Common myeloid progenitor, CD34-positive (primary cell): ENCODE data around the gene MEAK7.

Source experiments
- CTCF ChIA-PET: fragments of 350-600 bp; sonication (Branson Sonifier 250); formaldehyde crosslinking; loops from one replicate; lab custom pipeline; 2021; ENCODE audit warnings: antibody characterized with exemption; lab: Charles Lee
- POLR2A ChIA-PET: fragments of 350-600 bp; sonication (Branson Sonifier 250); formaldehyde crosslinking; loops from one replicate; lab custom pipeline; 2021; ENCODE audit warnings: antibody characterized with exemption; lab: Charles Lee
- DNase-seq, 3 donors: peaks; one replicate each; pipeline versions ENCODE4 v3.0.0 to v3.0.0-alpha.2; 2013
- H3K27ac ChIP-seq, 2 experiments: 1 replicate in 1 of 2; 2 replicates in 1 of 2; pipeline ENCODE4 v1.7.0; 2013; ENCODE audit warnings: inconsistent platforms in 2 of 2, low read length in 2 of 2, mild to moderate bottlenecking in 2 of 2, low read depth in 1 of 2, moderate library complexity in 1 of 2; ENCODE audit not compliant: severe bottlenecking in 2 of 2, insufficient read depth in 1 of 2, poor library complexity in 1 of 2
- H3K27me3 ChIP-seq, 5 experiments: replicated peaks in 2 of 5; 1 replicate in 3 of 5; 2 replicates in 2 of 5; pipeline versions ENCODE4 v1.6.1 to v1.7.0; 2013; ENCODE audit warnings: low read length in 4 of 5, mild to moderate bottlenecking in 2 of 5, moderate library complexity in 2 of 5, inconsistent platforms in 1 of 5; ENCODE audit not compliant: insufficient read depth in 5 of 5, control insufficient read depth in 4 of 5
- H3K36me3 ChIP-seq, 4 experiments: 1 replicate in 2 of 4; 2 replicates in 2 of 4; pipeline versions ENCODE4 v1.6.1 to v1.7.0; 2013; ENCODE audit warnings: low read length in 3 of 4, control low read depth in 1 of 4, mild to moderate bottlenecking in 1 of 4; ENCODE audit not compliant: control insufficient read depth in 4 of 4, insufficient read depth in 4 of 4
- H3K4me1 ChIP-seq, 4 experiments: 1 replicate in 3 of 4; 2 replicates in 1 of 4; pipeline versions ENCODE4 v1.6.1 to v1.7.1; 2013; ENCODE audit warnings: low read length in 3 of 4, mild to moderate bottlenecking in 3 of 4, control low read depth in 1 of 4, inconsistent platforms in 1 of 4, moderate library complexity in 1 of 4; ENCODE audit not compliant: control insufficient read depth in 4 of 4, insufficient read depth in 4 of 4; ENCODE audit errors: control extremely low read depth in 1 of 4
- H3K4me3 ChIP-seq, 7 experiments: 1 replicate in 4 of 7; 2 replicates in 3 of 7; pipeline versions ENCODE4 v1.5.1 to v1.7.0; 2013; ENCODE audit warnings: mild to moderate bottlenecking in 7 of 7, low read length in 6 of 7, moderate library complexity in 6 of 7, inconsistent platforms in 2 of 7, low read depth in 2 of 7, control low read depth in 1 of 7; ENCODE audit not compliant: insufficient read depth in 4 of 7, control insufficient read depth in 1 of 7; ENCODE audit errors: extremely low read depth in 1 of 7
- H3K9me3 ChIP-seq, 5 experiments: 1 replicate in 4 of 5; 2 replicates in 1 of 5; pipeline versions ENCODE4 v1.6.1 to v1.7.1; 2013; ENCODE audit warnings: low read length in 4 of 5, mild to moderate bottlenecking in 2 of 5, inconsistent platforms in 1 of 5, low read depth in 1 of 5, moderate library complexity in 1 of 5; ENCODE audit not compliant: control insufficient read depth in 4 of 5, insufficient read depth in 2 of 5; ENCODE audit errors: control extremely low read depth in 1 of 5
- WGBS: methylation state at CpG from one replicate; pipeline ENCODE4 v1.1.5; 2013; ENCODE audit not compliant: insufficient coverage; 5-methylcytosine and 5-hydroxymethylcytosine counted together

MEAK7 gene

GRCh38 chr16:84501077-84501735, 3.3 kb downstream of the MEAK7 start:
- no peak overlapping the region for H3K4me3 ChIP-seq
- H3K4me1 ChIP-seq: peaks cover 0 to 22% (median 19%) of the 10 kb centered on the region in 4 experiments
- ChIA-PET CTCF (no interaction called here), POLR2A (no interaction called here)
- WGBS: 91% methylated on average over 10 of the region's 12 CpGs
- H3K27me3 ChIP-seq: no peaks in the 10 kb centered on the region
- no peak overlapping the region for H3K27ac ChIP-seq
- no peak for DNase-seq
- H3K36me3 ChIP-seq: peaks cover 0 to 18% (median 11%) of the 10 kb centered on the region in 4 experiments
- no peaks in the 10 kb centered on the region for H3K9me3 ChIP-seq

DNA sequence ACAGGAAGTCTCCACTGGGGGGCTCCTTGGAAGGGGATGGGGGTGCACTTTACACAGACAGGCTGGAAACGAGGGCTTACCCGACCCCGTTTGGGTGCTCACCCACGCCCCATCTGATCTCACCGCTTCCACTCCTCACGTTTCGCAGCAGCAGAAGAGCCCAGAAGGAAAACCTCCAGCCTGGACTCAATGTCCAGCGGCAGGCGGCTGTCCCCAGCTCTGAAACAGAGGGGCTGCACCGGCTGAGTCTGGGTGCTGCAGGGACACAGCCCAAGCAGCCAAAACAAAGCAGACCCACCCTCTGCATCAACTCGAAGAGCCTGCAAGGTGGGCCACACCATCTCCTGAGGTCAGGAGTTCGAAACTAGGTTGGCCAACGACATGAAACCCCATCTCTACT, 3.9 kb downstream of the MEAK7 start:
- peaks cover 0 to 25% (median 12%) of the 10 kb centered on the region in 4 experiments for H3K36me3 ChIP-seq
- H3K4me3 ChIP-seq: no peak overlapping the region
- no peak for DNase-seq
- H3K9me3 ChIP-seq: no peaks in the 10 kb centered on the region
- H3K27ac ChIP-seq: no peak overlapping the region
- peaks cover 0 to 16% (median 14%) of the 10 kb centered on the region in 4 experiments for H3K4me1 ChIP-seq
- whole genome bisulfite sequencing: 98% methylated on average over 10 of the region's 13 CpGs
- ChIA-PET POLR2A (no interaction called here), CTCF (no interaction called here)
- H3K27me3 ChIP-seq: no peaks in the 10 kb centered on the region

GRCh38 chr16:84499638-84500037, 4.8 kb downstream of the MEAK7 start:
- WGBS: 91% methylated on average over 14 of the region's 15 CpGs

DNA sequence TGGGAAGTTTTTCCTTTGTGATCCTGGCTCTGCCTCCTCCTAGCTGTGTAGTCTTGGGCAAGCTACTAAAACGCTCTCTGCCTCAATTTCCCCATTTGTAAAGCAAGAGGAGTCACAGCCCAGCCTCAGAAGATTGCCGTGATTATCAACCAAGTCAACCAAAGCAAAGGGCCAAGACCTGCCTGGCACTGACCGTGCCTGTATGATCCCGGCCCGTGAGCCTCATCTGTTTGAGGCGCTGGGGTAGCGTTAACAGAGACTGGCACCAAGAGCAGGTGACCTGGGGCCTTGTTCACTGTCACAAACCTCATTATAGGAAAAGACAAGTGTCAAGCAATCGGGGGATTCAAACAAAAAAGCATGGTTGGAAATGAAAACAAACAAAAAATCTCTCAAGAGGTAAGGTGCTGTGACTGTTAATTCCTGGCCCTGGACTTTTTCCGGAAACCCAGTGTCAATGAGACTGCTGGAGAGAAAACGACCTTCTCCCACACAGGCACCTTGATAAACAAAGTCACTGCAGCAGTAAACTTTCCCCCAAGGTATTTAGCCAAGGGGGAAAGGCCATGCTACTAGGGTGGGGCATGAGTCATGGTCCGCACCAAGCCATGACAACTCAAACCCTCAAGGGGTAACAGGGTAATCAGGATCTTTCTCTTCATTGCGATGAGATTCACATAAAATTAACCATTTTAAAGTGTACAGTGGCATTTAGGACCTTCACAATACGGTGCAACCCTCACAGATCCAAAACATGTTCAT, 5.4 kb downstream of the MEAK7 start:
- ChIA-PET POLR2A (no interaction called here), CTCF (interaction anchor here (0.8 to 1.0 kb wide), 2 partner anchors 15 to 221 kb away, joined by 3 to 5 read pairs; no protein-coding TSS in a partner anchor)
- Histone ChIP-seq H3K36me3 (peaks cover 2 to 39% (median 16%) of the 10 kb centered on the region in 4 experiments), H3K27ac (no peak overlapping the region), H3K27me3 (no peaks in the 10 kb centered on the region), H3K4me1 (peaks cover 0 to 6% (median 4%) of the 10 kb centered on the region in 4 experiments), H3K9me3 (peaks cover 0 to 5% (median 4%) of the 10 kb centered on the region in 5 experiments), H3K4me3 (no peak overlapping the region)
- DNase-seq: no peak
- WGBS: 99% methylated on average over 12 of the region's 13 CpGs

More at GRCh38 chr16:84499638-84500037, 4.8 kb downstream of the MEAK7 start:
- H3K4me3 ChIP-seq: no peak overlapping the region
- no peaks in the 10 kb centered on the region for H3K27me3 ChIP-seq
- CTCF ChIA-PET: no interaction called here
- H3K27ac ChIP-seq: no peak overlapping the region
- H3K4me1 ChIP-seq: peaks cover 0 to 8% (median 6%) of the 10 kb centered on the region in 4 experiments
- peaks cover 0 to 34% (median 14%) of the 10 kb centered on the region in 4 experiments for H3K36me3 ChIP-seq
- POLR2A ChIA-PET: no interaction called here
- H3K9me3 ChIP-seq: peaks cover 0 to 2% (median 0%) of the 10 kb centered on the region in 5 experiments
- no peak for DNase-seq

DNA sequence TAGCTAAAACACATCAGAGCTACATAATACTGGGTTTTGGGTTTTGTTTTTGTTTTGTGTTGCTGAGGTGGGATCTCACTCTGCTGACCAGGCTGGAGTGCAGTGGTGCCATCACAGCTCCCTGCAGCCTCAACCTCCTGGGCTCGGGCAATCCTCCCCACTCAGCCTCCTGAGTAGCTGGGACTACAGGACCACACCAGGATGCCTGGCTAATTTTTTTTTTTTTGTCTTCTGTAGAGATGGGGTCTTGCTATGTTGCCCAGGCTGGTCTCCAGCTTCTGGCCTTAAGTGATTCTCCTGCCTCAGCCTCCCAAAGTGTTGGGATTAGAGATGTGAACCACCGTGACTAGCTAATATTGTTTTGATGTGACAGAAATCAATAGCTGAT, 6.2 kb downstream of the MEAK7 start:
- Histone ChIP-seq H3K4me1 (no peaks in the 10 kb centered on the region), H3K36me3 (peaks cover 8 to 47% (median 19%) of the 10 kb centered on the region in 4 experiments), H3K4me3 (no peak overlapping the region), H3K27me3 (no peaks in the 10 kb centered on the region), H3K27ac (no peak overlapping the region), H3K9me3 (peaks cover 3 to 11% (median 6%) of the 10 kb centered on the region in 5 experiments)
- ChIA-PET CTCF (interaction anchor here (0.6 to 2.4 kb wide), 4 partner anchors 8 to 456 kb away, joined by 3 to 12 read pairs (median 4); partner anchors contain the start of gene SLC38A8), POLR2A (no interaction called here)
- no CpG with 5 or more reads among the region's 2 CpGs for WGBS
- DNase-seq: no peak

GRCh38 chr16:84497418-84498222, 6.8 kb downstream of the MEAK7 start:
- Histone ChIP-seq H3K36me3 (peaks cover 12 to 52% (median 22%) of the 10 kb centered on the region in 4 experiments), H3K27me3 (no peaks in the 10 kb centered on the region), H3K27ac (no peak overlapping the region), H3K4me3 (no peak overlapping the region), H3K9me3 (peaks cover 3 to 17% (median 6%) of the 10 kb centered on the region in 5 experiments), H3K4me1 (no peaks in the 10 kb centered on the region)
- POLR2A ChIA-PET: no interaction called here
- DNase-seq: no peak
- CTCF ChIA-PET: interaction anchor here (0.6 to 2.4 kb wide), 3 partner anchors 9 to 455 kb away, joined by 3 to 12 read pairs (median 3); partner anchors contain the start of gene SLC38A8
- 90% methylated on average over 15 of the region's 18 CpGs for WGBS
